ES-I3 (cell line): ENCODE results near the gene SCGB2B2.
A peak's percentile ranks its signal among the peaks of the same experiment; 100 is the strongest.
"Not testable (repeated sequence)": the region's sequence is repeated elsewhere in the genome, so short reads cannot be mapped to it uniquely, and the experiment has no call there.

ENCODE experiments used
- H3K36me3 ChIP-seq: 2 replicates; pipeline ENCODE4 v1.6.1; 2013; ENCODE audit warnings: mild to moderate bottlenecking, low read length, control low read depth, moderate library complexity; ENCODE audit not compliant: insufficient read depth
- H3K4me1 ChIP-seq: 2 replicates; pipeline ENCODE4 v1.6.1; 2013; ENCODE audit warnings: mild to moderate bottlenecking, control low read depth, low read length; ENCODE audit not compliant: insufficient read depth
- H3K9ac ChIP-seq: 2 replicates; pipeline ENCODE4 v1.6.1; 2013; ENCODE audit warnings: low read depth, mild to moderate bottlenecking, low read length, moderate library complexity
- H3K9me3 ChIP-seq: 2 replicates; pipeline ENCODE4 v1.6.1; 2013; ENCODE audit warnings: mild to moderate bottlenecking, low read length, moderate library complexity; ENCODE audit not compliant: control insufficient read depth, insufficient read depth

SCGB2B2 gene

DNA sequence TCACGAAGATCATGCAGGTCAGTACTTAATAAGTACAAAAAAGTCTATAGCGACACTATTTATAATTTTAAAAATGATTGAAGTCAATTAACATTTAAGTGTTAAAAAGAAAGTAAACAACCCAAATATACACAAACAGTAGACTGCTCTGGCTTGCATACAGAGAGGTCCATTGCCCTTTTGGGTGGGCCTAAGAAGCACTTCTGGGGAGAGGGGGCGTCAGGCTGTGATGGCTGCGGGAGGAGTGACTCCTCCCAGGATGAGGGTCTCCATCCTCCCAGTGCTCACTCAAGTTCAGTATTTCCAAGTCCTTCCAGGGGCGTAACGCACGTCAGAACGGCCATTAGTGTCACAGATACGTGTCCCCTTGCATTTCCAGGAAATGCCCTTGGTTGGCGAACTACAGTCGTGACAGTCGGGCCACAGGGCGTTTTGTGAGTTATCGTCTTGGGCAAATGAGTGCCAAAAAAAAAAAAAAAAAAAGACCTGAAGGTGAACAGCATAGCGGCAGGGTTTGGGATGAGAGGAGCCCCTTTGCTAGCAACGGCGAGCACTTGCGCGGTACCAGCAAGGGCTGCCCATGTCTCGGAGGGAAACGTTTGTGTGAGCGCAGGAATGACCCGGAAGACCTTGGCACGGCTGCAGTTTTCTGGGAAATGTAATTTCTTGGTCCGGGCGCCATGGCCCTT, at the start of gene SCGB2B2:
SCGB2B2 (minus strand) TSS at position 463 of the 689 bp plus-strand sequence. CDS start 82,596 bp downstream, outside the sequence.
- Histone ChIP-seq H3K9ac (peak within 1 kb of the TSS; percentile 81), H3K9me3 (peaks cover 6% of the 10 kb centered on the region), H3K4me1 (no peaks in the 10 kb centered on the region), H3K36me3 (peaks cover 19% of the 10 kb centered on the region)

DNA sequence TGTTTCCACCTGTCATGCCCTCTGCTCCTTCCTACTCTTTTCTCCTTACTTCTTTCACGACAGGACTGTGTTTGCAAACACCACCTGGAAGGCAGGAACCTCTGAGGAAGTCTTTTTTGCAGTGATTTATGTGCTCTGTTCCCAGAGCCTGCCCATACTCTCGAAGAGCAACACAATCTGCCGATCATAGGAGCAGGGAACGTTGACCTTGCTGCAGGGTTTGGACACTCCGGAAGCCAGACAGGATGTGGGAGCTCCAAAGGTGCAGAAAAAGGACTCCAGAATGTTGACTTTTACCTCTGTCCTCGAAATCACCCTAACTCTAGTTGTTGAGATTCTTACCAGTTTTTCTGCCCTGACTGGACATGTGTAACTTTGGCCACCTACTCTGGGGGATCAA, 48.4 kb upstream of the SCGB2B2 start:
- no peak overlapping the region for H3K9ac ChIP-seq
- peaks cover 2% of the 10 kb centered on the region; the same call in 1 of the 2 replicates for H3K9me3 ChIP-seq
- H3K4me1 ChIP-seq: no peaks in the 10 kb centered on the region
- H3K36me3 ChIP-seq: no peaks in the 10 kb centered on the region

DNA sequence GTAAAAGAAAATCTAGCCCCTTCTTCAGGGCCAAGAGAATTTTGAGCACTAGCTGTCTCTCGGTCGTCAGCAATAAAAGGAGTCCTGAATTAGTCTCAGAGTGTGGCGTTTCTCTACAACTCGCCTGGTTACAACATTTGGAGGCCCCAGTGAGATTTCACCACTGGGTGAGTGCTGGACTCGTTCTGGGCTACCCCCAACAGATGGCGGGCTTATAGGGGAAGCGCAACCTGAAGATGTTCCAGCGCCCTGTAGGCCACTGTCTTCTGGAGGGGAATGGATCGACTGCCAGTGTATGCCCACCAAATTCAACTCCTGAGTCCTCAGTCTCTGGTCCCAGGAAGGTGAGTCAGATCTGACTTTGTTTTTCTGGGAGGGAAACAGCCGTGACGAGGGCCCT, 45.4 kb upstream of the SCGB2B2 start:
- H3K9ac ChIP-seq: no peak overlapping the region
- H3K4me1 ChIP-seq: no peaks in the 10 kb centered on the region
- H3K9me3 ChIP-seq: no peaks in the 10 kb centered on the region
- H3K36me3 ChIP-seq: no peaks in the 10 kb centered on the region

- no peak overlapping the region for H3K9ac ChIP-seq
- no peaks in the 10 kb centered on the region for H3K4me1 ChIP-seq
- no peaks in the 10 kb centered on the region for H3K36me3 ChIP-seq
- peaks cover 12% of the 10 kb centered on the region for H3K9me3 ChIP-seq
Measured at GRCh38 chr19:34715357-34715756, 38.4 kb upstream of the SCGB2B2 start.

DNA sequence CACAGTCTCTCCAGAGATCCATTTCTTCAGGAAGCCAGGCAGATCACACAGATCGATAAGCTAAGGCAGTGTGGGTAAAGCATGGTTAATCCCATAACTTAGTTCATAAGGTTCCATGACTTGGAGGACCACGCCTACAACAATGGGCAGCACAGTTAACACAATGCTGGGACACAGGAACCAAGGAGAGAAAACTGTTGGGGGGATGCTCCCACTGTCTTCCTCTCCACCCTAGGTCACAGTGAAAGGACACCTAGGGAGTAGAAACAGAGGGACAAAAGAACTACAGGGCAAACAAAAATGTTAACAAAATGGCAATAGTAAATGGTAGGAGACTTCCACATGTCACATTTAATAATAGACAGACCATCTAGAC, 36.3 kb upstream of the SCGB2B2 start:
- Histone ChIP-seq H3K36me3 (no peaks in the 10 kb centered on the region), H3K9me3 (peaks cover 12% of the 10 kb centered on the region), H3K9ac (no peak overlapping the region), H3K4me1 (no peaks in the 10 kb centered on the region)

DNA sequence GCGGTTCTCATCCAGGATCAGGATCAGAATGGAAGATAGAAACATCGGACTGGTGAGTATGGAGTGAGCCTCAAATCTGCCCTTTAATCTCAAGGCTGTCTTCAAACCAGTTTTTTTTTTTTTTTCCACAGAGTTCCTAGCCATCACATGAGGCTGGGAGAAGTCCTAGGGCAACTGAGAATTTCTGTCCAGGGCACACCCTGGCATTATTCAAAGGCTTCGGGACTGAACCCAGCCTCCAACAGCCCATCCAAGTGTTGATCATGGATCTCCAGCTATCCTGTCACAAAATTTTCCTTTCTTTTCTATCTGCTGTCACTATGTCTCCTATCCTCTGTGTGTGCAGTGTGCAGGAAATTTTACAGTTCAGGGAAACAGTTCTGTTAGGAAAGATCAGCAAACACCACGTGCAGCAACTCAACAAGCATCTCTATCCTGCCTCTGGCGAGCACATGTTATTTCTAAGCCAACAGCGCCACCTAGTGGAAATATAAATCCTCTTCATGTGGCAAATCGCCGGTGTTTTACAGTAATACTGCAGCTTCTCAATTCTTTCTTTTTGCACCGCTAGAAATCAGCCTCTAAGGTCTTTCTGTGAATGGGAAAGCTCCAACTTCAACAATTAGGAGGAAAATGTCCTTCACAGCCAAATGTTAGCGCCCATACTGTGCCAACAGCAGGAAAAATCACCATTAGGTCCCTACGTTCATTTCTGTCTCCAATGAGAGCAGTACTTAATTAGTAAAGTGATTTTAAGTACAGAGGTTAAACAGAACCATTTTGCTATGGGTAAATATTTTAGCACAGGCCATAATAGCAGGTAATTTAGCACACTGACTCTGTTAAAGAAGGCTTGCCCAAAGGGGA, 35.7 kb upstream of the SCGB2B2 start:
- Histone ChIP-seq H3K4me1 (no peaks in the 10 kb centered on the region), H3K36me3 (no peaks in the 10 kb centered on the region), H3K9me3 (peaks cover 12% of the 10 kb centered on the region)

DNA sequence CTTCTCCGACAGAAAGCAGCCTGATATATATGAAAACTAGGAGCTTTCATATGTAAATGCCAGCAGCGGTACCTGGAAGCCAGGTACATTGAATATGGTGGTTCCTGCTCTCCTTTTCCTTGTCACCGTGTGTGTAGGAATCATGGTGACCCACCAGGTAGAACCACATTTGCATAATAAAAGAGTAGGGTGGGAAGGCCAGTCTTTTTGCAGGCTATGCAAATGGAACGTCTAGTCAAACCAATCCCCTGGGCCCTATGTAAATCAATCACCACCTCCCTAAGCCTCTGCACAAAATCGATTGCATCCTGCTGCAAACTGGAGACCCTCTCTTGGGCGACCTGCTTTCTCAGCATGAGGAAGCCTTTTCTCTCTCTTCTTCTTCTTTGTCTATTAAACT, 34.9 kb upstream of the SCGB2B2 start:
- Histone ChIP-seq H3K36me3 (no peaks in the 10 kb centered on the region), H3K9me3 (peaks cover 12% of the 10 kb centered on the region), H3K9ac (no peak overlapping the region), H3K4me1 (no peaks in the 10 kb centered on the region)

More for the DNA sequence above, 35.7 kb upstream of the SCGB2B2 start:
- H3K9ac ChIP-seq: no peak overlapping the region

- Histone ChIP-seq H3K36me3 (no peaks in the 10 kb centered on the region), H3K9ac (no peak overlapping the region), H3K9me3 (no peaks in the 10 kb centered on the region), H3K4me1 (no peaks in the 10 kb centered on the region)
Measured at GRCh38 chr19:34707661-34708060, 30.7 kb upstream of the SCGB2B2 start.

GRCh38 chr19:34692549-34692948, 15.6 kb upstream of the SCGB2B2 start:
- Histone ChIP-seq H3K4me1 (no peaks in the 10 kb centered on the region), H3K36me3 (no peaks in the 10 kb centered on the region), H3K9ac (no peak overlapping the region), H3K9me3 (no peaks in the 10 kb centered on the region)

- no peaks in the 10 kb centered on the region for H3K4me1 ChIP-seq
- no peak overlapping the region for H3K9ac ChIP-seq
- H3K36me3 ChIP-seq: no peaks in the 10 kb centered on the region
- peaks cover 3% of the 10 kb centered on the region; the same call in 1 of the 2 replicates for H3K9me3 ChIP-seq
Measured at GRCh38 chr19:34690372-34690771, 13.4 kb upstream of the SCGB2B2 start.

- Histone ChIP-seq H3K9me3 (peaks cover 8% of the 10 kb centered on the region; the same call in 1 of the 2 replicates), H3K4me1 (no peaks in the 10 kb centered on the region), H3K36me3 (peaks cover 6% of the 10 kb centered on the region; the same call in 1 of the 2 replicates), H3K9ac (no peak overlapping the region)
Measured at GRCh38 chr19:34688592-34688991, 11.6 kb upstream of the SCGB2B2 start.

GRCh38 chr19:34687348-34687747, 10.4 kb upstream of the SCGB2B2 start:
- H3K9ac ChIP-seq: no peak overlapping the region
- no peaks in the 10 kb centered on the region for H3K4me1 ChIP-seq

GRCh38 chr19:34686455-34686854, 9.5 kb upstream of the SCGB2B2 start:
- Histone ChIP-seq H3K9me3 (peaks cover 14% of the 10 kb centered on the region), H3K36me3 (peaks cover 10% of the 10 kb centered on the region; the same call in 1 of the 2 replicates), H3K9ac (no peak overlapping the region), H3K4me1 (no peaks in the 10 kb centered on the region)

More at GRCh38 chr19:34687348-34687747, 10.4 kb upstream of the SCGB2B2 start:
- H3K9me3 ChIP-seq: peaks cover 10% of the 10 kb centered on the region; the same call in 1 of the 2 replicates
- H3K36me3 ChIP-seq: peaks cover 9% of the 10 kb centered on the region; the same call in 1 of the 2 replicates

DNA sequence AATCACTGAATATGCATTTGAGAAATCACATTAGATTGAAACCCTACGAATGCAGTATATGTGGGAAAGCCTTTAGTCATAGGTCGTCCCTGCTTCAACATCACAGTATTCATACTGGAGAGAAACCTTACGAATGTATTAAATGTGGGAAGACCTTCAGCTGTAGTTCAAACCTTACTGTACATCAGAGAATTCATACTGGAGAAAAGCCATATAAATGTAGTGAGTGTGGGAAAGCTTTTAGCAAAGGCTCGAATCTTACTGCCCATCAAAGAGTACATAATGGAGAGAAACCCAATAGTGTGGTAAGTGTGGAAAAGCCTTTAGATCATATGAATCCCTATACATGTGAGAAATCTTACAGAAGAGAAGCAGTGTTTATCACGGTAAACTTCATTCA, 8.3 kb upstream of the SCGB2B2 start:
- H3K36me3 ChIP-seq: peaks cover 13% of the 10 kb centered on the region; the same call in 1 of the 2 replicates
- peaks cover 16% of the 10 kb centered on the region for H3K9me3 ChIP-seq
- H3K9ac ChIP-seq, H3K4me1 ChIP-seq: not testable (repeated sequence)
